GM20431 (cell line): ENCODE measurements around the gene BPIFB3.
"Not testable (repeated sequence)": the region's sequence is repeated elsewhere in the genome, so short reads cannot be mapped to it uniquely, and the experiment has no call there.

Experiments
- in situ Hi-C: fragments of 300-500 bp; cut with MseI, MboI; formaldehyde crosslinking; loops from one replicate; pipeline ENCODE4 v1.15.0; 2020; ENCODE audit warnings: low sequenced_read_pairs; ENCODE audit not compliant: unreplicated experiment

Gene BPIFB3

DNA sequence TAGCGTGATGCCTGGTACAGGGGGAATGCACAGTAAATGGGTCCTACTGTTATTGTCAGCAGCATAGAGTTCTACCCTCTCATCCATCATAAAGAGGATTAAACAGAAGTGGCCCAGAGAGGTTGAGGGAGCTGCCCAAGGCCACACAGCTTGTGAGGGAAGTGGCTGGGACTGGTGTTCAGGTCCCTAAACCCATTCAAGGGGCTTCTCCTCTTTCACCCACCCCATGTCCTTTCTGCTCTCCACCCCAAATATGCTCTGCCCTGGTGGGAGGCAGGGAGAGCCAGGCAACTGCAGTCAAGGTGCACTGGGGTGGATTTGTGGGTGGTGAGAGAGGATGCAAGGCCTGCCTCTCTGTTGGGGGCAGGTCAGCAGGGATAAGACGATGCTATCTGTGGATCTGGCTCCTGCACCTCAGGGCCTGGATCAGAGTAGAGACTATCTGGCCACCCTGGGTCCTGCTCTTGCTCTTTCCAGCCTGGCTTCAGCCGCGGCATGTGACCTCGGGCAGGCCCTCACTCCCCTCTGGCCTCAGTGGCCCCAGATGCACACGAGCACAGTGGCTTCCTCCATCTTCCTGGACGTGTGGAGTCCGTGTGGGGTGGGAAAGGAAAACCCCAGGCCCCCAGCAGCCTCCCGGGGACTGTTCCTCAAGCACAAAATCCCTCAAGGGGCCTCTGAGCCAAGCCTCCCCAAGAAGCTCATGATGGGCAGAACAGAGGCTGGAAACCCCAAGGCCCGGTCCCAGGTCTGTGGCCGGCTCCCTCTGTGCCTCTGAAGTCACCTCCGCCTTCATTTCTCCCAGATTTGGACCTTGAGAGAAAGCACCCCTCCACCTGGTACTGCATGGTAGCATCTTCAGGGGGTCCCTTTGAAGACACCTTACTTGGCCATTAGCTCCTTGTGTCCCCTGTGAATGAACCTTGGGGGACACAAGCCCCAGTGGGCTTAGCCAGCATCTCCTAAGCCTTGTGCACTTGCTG lies 25.6 kb upstream of the BPIFB3 start:
- in situ Hi-C loops, result no loop called here

DNA sequence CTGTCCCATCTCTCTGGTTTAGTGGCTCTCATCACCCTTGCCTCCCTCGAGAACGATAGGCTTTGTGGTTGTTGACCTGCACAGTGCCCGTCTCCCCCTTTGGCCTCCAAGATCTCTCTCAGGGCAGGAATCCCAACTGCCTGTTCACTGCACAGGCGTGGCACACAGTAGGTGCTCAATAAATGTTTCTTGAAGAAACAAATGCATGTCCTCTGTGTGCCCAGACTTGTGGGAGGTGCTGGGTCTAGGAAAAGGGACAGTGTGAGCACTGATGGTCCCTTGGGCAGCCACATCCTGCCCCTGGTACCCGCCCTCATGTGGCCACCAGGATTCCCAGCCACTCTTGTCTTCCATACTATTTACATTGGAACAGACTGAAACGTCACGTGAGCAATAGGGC lies 24.8 kb upstream of the BPIFB3 start:
- in situ Hi-C loops, result no loop called here

- in situ Hi-C loops, result no loop called here
These were observed 23.6 kb upstream of the BPIFB3 start for GRCh38 chr20:33030076-33030475.

DNA sequence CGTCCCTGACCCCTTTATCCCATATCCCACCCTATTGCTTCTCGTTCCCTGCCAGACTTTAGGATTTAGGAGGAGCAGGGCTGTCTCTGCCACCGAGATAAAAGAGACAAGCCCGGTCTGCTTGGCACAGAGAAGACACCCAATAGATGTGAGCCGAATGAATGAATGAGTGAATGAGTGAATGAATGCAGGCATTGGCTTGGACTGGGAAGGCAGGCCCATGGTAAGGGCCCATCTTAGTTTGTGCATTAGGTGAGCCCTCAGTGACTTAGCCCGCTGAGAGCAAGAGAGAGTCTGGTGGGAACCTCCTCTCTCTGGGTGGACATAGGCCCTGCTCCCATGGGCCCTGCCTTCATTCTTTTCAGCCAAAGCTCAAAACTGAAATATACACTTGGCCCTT lies 23.1 kb upstream of the BPIFB3 start:
- in situ Hi-C loops, result no loop called here

DNA sequence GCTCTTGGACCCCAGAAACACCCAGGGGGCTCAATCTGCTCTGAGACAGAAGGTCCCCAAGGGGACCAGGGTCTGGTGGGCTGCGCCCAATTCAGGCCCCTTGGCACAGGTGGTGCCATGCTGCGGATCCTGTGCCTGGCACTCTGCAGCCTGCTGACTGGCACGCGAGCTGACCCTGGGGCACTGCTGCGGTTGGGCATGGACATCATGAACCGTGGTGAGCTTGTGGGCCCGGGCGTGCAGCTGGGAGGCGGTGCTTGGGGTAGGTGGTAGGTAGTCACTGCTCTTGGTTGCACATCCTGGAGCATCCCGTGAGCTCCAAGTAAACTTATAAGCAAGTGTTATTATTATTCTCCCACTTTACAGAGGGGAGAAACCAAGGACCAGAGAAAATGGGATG lies 22.2 kb upstream of the BPIFB3 start, which contains the start of gene BPIFB6:
TSS of gene BPIFB6 (plus strand) at position 118 of the 400 bp plus-strand sequence. CDS start at position 118, 0 bp downstream.
- in situ Hi-C loops, result no loop called here

- in situ Hi-C loops, result no loop called here
These were observed 21.1 kb upstream of the BPIFB3 start for GRCh38 chr20:33032555-33032954.

DNA sequence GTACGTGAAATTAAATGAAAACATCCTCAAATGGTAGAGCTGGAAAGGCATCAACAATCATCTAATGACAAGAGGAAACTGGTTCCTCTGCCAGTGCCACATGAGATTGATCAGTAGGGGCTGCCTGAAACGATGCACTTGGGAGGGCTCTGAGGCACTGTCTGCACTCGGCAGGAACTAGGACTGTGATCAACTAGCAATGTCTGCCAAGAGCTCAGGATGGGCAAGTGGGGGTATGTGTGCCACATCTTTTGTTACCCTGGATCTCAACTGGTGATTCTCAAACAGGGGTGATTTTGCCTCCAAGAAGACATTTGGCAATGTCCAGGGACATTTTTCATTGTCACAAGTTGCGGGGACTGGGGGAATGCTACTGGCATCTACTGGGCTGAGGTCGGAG lies 20.3 kb upstream of the BPIFB3 start:
- in situ Hi-C loops, result no loop called here

DNA sequence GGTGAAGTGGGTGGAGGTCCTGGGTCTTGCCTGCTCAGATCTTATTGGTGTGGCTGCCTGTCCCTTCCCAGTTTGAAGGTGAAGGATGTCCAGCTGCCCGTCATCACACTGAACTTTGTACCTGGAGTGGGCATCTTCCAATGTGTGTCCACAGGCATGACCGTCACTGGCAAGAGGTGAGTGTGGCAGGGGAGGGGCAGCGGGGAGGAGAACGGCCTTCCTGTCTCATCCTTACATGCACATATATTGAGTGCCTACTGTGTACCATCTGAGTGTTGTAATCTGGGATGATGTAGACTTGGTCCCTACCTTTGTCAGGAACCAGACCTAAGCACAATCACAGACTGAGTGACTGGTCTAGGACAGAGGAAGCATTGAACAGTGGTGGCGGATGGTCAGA lies 19.6 kb upstream of the BPIFB3 start:
- in situ Hi-C loops, result no loop called here

DNA sequence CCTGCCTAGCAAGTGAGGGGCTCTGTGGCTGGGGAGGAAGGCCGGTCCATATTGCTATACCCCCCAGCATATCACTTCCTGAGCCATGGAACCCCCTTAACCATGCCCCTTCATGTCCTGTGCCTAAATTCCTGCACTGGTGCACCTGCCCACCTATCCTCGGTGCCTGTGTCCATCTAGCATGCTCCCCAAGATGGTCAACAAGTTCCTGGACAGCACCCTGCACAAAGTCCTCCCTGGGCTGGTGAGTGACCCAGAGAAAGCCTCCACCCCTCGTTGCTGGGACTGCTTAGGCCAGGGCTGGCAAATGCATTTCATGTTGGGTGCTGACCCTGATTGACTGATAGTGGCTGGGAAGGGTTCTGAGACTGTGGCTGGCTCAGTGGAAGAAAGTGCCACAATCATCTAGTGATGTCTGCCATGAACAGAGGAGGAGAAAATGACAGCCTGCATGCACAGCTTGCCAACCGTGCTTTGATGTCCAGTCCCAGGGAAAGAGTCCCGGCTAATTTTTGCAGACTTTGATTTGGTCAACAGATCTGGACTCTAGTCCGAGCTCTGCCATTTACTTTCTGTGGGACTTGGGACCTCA lies 18.7 kb upstream of the BPIFB3 start:
- in situ Hi-C loops, result no loop called here

GRCh38 chr20:33037456-33037855 lies 16.2 kb upstream of the BPIFB3 start:
- in situ Hi-C loops, result no loop called here

- in situ Hi-C loops, result no loop called here
These were observed 15.5 kb upstream of the BPIFB3 start for GRCh38 chr20:33038243-33038642.

DNA sequence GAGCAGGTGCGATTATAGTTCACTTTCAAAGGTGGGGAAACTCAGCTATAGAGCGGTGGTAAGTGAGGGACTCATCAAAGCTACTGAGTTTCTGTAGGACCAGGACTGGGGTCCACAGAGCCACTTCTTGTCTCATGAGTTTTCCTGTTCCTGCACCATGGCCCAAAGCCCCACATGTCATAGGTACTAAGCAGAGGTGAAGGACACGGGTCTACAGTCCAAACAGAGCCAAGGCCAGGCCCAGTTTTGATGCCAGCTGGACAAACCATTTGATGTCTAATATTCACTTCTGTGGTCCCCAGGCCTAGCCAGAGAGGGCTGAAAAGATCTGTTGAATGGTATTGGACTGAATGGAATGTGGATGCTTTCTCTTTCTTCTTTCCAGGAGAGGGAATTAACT lies 11.3 kb upstream of the BPIFB3 start:
- in situ Hi-C loops, result no loop called here

DNA sequence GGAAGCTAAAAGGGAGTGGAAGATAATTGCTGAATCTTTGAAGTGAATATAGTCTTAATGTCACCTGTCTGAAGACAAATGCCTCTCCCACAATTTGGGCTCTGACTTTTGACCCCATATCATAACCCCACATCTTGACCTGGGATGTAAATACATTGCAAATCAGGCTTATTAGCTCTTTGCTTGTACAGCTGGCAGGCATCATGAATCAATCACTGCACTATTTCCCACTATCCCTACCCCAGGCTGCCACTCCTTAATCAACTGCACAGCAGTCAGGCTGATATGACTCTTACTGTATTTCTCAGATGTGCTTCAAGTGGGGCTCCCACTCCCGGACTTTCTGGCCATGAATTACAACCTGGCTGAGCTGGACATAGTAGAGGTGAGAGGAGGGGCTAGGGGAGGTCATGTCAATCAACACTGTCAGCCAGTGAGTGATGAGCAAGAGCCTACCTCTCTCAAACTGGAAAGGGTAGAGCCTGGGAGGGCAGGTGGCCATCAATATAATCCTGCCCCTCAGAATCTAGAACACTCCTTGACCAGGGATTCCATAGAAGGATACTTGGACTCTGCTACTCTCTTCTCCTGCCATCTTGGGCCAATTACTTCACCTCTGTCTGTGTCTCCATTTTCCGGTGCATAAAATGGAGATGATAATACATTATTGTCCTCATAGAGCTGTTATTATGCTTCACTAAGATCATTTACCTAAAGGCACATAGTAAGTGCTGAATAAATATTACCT lies 10.5 kb upstream of the BPIFB3 start:
- in situ Hi-C loops, result no loop called here

- in situ Hi-C loops, result no loop called here
These were observed 9.9 kb upstream of the BPIFB3 start for GRCh38 chr20:33043731-33044181.

- in situ Hi-C loops, result not testable (repeated sequence)
These were observed 8.5 kb upstream of the BPIFB3 start for GRCh38 chr20:33045129-33045721.

GRCh38 chr20:33046412-33046811 lies 7.3 kb upstream of the BPIFB3 start:
- in situ Hi-C loops, result no loop called here

GRCh38 chr20:33051333-33051732 lies 2.4 kb upstream of the BPIFB3 start:
- in situ Hi-C loops, result no loop called here

GRCh38 chr20:33054381-33054780 lies 678 bp downstream of the BPIFB3 start:
- in situ Hi-C loops, result no loop called here

- in situ Hi-C loops, result no loop called here
These were observed 1.1 kb downstream of the BPIFB3 start for GRCh38 chr20:33054791-33055190.

- in situ Hi-C loops, result no loop called here
These were observed 5.4 kb downstream of the BPIFB3 start for GRCh38 chr20:33059136-33059535.
